Myocyte (in vitro differentiated cells): ENCODE results near the gene NIPSNAP3A. TPM values are rescaled to one million over a fixed set of nuclear protein-coding genes. Genes with fewer than 3 reads are reported as not detected.
"Not testable (repeated sequence)": the region's sequence is repeated elsewhere in the genome, so short reads cannot be mapped to it uniquely, and the experiment has no call there.

Experiments used
- DNase-seq: peaks from one replicate; pipeline ENCODE4 v3.0.0-alpha.2; 2012; ENCODE audit warnings: low read depth
- polyA plus RNA-seq: library from polyadenylated mRNA; unstranded; fragments of >200 nt; gene quantifications from one replicate; pipeline ENCODE4 v1.2.1, GENCODE V29; 2012; ENCODE audit warnings: missing spikeins
- total RNA-seq: library from RNA; depleted of rRNA; stranded (reverse); fragments of >200 nt; gene quantifications from 2 replicates; pipeline ENCODE4 v1.2.3, GENCODE V29; 2014

The NIPSNAP3A gene
- 41.7 and 44.8 TPM in 2 replicates for total RNA-seq
- polyA plus RNA-seq: 30.6 TPM

DNA sequence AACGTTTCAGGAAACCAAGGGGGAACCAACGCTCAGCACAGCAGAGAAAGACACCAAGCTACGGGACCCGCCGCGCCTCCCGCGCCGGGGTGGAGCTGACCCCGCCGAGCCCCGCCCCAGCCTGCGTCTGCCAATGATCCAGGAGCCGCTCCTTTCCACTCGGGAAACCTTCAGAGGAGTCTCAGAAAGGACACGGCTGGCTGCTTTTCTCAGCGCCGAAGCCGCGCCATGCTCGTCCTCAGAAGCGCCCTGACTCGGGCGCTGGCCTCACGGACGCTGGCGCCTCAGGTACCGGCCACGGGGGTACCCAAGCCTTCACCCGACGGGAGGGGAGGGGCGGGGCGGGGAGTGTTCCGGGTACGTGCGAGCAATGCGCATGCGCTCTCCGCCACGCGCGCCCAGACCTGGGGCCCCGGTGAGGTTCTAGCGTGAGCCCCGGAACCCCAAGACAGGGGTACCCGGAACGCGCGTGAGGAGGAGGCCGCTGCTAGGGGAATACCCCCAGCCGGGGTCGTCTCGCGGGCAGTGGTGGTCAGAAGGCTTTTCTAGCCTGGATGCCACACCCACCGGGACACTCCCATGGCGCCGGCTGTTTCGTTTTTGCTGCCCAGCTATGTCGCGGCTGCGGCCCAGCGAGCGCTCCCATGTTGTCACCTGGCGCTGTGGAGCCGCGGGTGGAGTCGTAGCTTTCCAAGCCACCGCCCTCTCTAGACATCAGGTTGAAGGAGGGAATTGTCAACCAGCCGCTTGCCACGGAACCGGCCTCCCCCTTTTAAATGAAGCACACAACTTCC lies at the start of gene NIPSNAP3A:
Gene NIPSNAP3A, plus strand, starts transcription at position 119 of the 794 bp plus-strand sequence. Its CDS starts 110 bp downstream, at position 229.
- peak; percentile 85 for DNase-seq

- DNase-seq: no peak
Observed at GRCh38 chr9:104700306-104700705, 47.2 kb upstream of the NIPSNAP3A start.

DNA sequence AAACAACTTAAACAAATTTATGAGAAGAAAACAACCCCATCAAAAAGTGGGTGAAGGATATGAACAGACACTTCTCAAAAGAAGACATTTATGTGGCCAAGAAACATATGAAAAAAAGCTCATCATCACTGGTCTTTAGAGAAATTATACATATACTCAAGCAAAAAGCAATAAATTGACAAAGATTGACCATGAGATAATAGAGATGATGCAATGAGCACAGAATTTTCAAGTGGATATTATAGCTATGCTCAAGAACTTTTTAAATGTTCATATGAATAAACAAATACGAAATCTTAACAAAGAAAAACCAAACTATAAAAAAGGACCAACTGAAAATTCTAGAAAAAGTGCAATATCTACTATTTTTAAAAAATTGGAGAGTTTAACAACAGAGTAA lies 38.7 kb upstream of the NIPSNAP3A start:
- not testable (repeated sequence) for DNase-seq

GRCh38 chr9:104711604-104712003 lies 35.9 kb upstream of the NIPSNAP3A start:
- DNase-seq: no peak

DNA sequence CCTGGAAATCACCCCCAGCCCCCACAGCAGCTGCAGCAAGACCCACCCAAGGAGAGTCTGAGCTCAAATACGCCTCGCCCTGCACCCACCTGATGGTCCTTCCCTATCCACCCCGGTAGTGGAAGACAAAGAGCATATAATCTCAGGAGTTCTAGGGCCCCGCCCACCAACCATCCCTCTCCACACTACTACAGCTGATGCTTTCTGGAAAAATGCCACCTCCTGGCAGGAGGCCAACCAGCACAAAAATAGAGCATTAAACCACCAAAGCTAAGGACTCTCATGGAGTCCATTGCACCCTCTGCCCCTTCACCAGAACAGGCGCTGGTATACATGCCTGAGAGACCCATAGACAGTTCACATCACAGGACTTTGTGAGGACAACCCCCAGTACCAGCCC lies 22.5 kb upstream of the NIPSNAP3A start:
- peak; percentile 47 for DNase-seq

GRCh38 chr9:104738452-104738851 lies 9.0 kb upstream of the NIPSNAP3A start:
- no peak for DNase-seq

DNA sequence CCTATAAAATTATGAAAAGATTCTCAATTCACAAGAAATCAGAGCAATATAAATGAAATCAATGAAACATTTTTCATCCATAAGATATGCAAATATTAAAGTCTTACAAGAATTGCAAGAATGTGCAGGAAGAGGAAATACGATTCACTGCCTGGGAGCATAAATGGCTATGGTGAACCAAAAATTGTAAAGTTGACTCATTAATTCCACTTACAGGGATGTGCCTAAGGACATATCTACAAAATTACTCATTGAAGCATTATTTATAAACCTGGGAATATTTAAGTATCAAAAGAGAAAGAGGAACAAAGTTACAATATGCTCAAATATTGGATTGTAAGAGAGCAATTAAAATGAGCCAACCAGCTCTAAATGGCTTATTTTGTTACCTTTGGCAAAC lies 6.9 kb upstream of the NIPSNAP3A start:
- DNase-seq: no peak

DNA sequence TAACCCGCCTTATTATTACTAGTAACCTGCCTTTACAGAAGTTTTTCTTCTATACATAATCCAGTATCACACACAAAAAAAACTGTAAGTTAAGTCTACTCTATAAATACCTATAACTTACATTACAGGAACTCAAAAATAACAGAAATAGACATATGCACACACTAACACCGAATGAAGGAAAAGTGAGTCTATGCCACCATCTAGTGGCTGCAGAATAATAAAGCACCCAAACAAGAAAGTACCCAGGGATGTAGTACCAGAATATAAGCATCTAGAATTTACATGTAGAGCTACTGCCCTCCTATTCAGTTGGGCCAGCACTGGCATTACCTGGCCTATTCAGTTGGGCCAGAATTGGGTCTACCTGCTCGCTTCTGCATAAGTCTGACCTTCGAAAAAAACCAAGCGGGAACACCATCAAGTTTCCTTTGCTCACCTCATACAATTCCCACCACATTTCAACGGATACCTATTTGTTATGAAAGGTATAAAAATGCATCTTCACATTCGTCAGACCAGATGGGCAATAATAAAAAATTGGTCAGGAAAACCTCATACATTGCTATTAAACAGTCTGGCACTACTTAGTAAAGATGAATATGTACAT lies 4.0 kb upstream of the NIPSNAP3A start:
- DNase-seq: peak; percentile 72

DNA sequence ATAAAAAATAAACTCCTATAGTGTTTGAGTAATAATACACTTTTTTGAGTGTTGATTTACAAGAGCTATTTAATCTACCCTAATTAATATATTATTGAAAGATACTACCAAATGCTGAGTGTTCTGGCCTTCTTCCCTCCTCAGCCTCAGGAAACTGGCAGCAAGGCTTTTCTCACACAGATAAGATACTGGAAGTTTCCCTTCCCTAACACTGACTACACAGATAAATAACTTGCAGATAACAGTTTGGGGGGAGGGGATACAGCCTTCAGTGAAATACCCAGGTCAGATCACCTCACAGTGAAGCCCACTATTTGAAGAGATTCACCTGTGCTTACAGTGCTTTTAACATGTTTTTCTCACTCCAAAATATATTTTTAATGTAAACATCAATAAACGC lies 1.6 kb upstream of the NIPSNAP3A start:
- DNase-seq: no peak

- DNase-seq: no peak
Observed at GRCh38 chr9:104746285-104746684, 1.2 kb upstream of the NIPSNAP3A start.

GRCh38 chr9:104746798-104747197 lies 685 bp upstream of the NIPSNAP3A start:
- DNase-seq: no peak

GRCh38 chr9:104747245-104747564 lies 278 bp upstream of the NIPSNAP3A start:
- DNase-seq: no peak

- DNase-seq: peak; percentile 48
Observed at GRCh38 chr9:104748359-104749031, 1.0 kb downstream of the NIPSNAP3A start.

GRCh38 chr9:104750185-104750767 lies 2.8 kb downstream of the NIPSNAP3A start:
- DNase-seq: no peak

GRCh38 chr9:104758974-104759373 lies 11.5 kb downstream of the NIPSNAP3A start:
- peak; percentile 86 for DNase-seq

GRCh38 chr9:104765138-104765537 lies 17.7 kb downstream of the NIPSNAP3A start:
- no peak for DNase-seq

DNA sequence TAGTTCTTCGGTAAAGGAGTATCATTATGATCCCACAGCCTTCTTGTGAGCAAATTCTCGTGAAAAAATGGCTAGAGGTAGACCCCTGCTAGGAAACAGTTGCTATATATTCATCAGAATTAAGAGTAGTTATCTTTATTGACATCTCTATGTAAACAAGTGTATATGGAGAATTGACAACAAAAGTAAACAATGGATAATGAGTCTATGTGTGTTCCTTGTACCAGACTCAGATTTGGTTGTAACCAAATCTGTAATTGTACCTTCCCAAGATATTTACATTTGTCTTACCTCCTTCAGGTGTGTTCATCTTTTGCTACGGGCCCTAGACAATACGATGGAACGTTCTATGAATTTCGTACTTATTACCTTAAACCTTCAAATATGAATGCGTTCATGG lies 18.5 kb downstream of the NIPSNAP3A start:
- DNase-seq: no peak

- no peak for DNase-seq
Observed at GRCh38 chr9:104767507-104767906, 20.0 kb downstream of the NIPSNAP3A start.

DNA sequence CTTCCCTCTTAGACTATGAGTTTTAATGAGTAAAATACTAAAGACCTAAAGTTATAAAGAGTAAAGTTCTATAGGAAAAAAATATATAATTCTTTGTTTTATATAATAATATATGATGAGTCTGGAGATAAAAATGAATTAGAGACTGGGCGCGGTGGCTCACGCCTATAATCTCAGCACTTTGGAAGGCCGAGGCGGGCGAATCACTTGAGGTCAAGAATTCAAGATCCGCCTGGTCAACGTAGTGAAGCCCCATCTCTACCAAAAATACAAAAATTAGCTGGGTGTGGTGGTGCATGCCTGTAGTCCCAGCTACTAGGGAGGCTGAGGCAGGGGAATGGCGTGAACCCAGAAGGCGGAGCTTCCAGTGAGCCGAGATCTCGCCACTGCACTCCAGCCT lies 21.5 kb downstream of the NIPSNAP3A start:
- not testable (repeated sequence) for DNase-seq

- DNase-seq: no peak
Observed at GRCh38 chr9:104769655-104770054, 22.2 kb downstream of the NIPSNAP3A start.

- DNase-seq: peak; percentile 63
Observed at GRCh38 chr9:104772714-104773510, 25.4 kb downstream of the NIPSNAP3A start.
